ENCODE measurements around the gene SS18L1.

- TF ChIP-seq, protein P1, sequence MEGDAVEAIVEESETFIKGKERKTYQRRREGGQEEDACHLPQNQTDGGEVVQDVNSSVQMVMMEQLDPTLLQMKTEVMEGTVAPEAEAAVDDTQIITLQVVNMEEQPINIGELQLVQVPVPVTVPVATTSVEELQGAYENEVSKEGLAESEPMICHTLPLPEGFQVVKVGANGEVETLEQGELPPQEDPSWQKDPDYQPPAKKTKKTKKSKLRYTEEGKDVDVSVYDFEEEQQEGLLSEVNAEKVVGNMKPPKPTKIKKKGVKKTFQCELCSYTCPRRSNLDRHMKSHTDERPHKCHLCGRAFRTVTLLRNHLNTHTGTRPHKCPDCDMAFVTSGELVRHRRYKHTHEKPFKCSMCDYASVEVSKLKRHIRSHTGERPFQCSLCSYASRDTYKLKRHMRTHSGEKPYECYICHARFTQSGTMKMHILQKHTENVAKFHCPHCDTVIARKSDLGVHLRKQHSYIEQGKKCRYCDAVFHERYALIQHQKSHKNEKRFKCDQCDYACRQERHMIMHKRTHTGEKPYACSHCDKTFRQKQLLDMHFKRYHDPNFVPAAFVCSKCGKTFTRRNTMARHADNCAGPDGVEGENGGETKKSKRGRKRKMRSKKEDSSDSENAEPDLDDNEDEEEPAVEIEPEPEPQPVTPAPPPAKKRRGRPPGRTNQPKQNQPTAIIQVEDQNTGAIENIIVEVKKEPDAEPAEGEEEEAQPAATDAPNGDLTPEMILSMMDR (conservative IDR thresholded peaks at IDR 0.05 in 1 of 2, IDR thresholded peaks at IDR 0.05 in 1 of 2; ENCODE audit: extremely low read depth in 1 of 2, insufficient read depth in 1 of 2, low read depth in 1 of 2, low read length in 2 of 2), result no peak
- TF ChIP-seq EZH2 (IDR thresholded peaks at IDR 0.05; ENCODE audit: borderline replicate concordance, low read length), result no peak
Observed at GRCh38 chr20:62230696-62231095, 87.1 kb downstream of the SS18L1 start.

Data from mammary epithelial cell (primary cell).